SK-N-MC (cell line): Measurements from ENCODE around the gene HSH2D.

ENCODE experiments used
- DNase-seq: peaks from one replicate; pipeline ENCODE4 v3.0.0-alpha.2; 2011; ENCODE audit warnings: low read depth, low spot score
- H3K27ac ChIP-seq: fragments of 200-600 bp; sonication (generic); 2 replicates; pipeline ENCODE4 v1.5.1; 2016; ENCODE audit warnings: mixed run types
- H3K36me3 ChIP-seq: fragments of 200-600 bp; sonication (generic); 2 replicates; pipeline ENCODE4 v1.6.1; 2017; ENCODE audit warnings: antibody characterized with exemption, low read length, mixed read lengths; ENCODE audit not compliant: insufficient read depth
- H3K4me3 ChIP-seq: fragments of 200-600 bp; sonication (generic); 2 replicates; pipeline ENCODE4 v1.5.1; 2016
- H3K9ac ChIP-seq: fragments of 200-600 bp; sonication (generic); 2 replicates; pipeline ENCODE4 v1.8.0; 2017; ENCODE audit warnings: mixed run types, mixed read lengths; ENCODE audit not compliant: insufficient read length
- H3K9me3 ChIP-seq: fragments of 200-600 bp; sonication (generic); 2 replicates; pipeline ENCODE4 v1.6.1; 2017; ENCODE audit warnings: low read depth, mild to moderate bottlenecking, antibody characterized with exemption, low read length, moderate library complexity, mixed read lengths
- EZH2 ChIP-seq: fragments of 200-600 bp; sonication (generic); IDR thresholded peaks from one replicate; pipeline ENCODE4 v1.6.1; 2017; ENCODE audit warnings: antibody characterized with exemption
- FOXP2 ChIP-seq: optimal IDR thresholded peaks from 2 replicates; pipeline ENCODE3; 2011; ENCODE audit warnings: mild to moderate bottlenecking, moderate library complexity; ENCODE audit not compliant: insufficient read depth; ENCODE audit errors: extremely low read length, control extremely low read depth
- POLR2AphosphoS5 ChIP-seq: IDR thresholded peaks from 2 replicates; pipeline ENCODE4 v1.6.1; 2012; ENCODE audit warnings: mild to moderate bottlenecking, low read depth, low read length, borderline replicate concordance

The HSH2D gene

DNA sequence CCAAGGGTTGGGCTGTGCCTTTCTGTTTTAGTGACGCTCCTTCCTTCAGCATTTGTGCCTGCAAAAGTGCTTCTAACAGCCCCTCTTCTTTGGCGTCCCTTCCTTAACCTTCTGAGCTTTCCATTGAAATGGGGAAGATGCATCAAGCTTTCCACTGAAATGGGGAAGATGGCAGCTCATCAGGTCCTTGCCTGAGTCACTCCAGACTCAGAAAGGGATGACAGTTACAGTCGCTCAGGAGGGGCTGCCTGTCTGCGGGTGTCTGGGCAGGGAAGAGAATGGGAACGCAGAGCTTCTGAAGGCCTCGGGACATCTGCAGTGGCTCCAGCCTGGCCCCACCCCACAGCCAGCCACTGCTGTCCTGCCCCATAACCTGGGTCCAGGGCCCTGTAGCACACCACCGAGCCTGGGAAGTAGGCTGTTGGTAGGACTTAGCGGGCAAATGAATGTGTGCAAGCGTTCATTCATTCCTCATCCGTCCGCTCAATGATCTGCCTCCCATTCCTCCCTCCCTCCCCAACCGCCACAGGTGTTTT is 64.1 kb downstream of the HSH2D start:
- no peak for DNase-seq
- no peak overlapping the region for H3K9ac ChIP-seq
- H3K4me3 ChIP-seq: no peak overlapping the region
- no peak for TF ChIP-seq EZH2
- TF ChIP-seq POLR2AphosphoS5: no peak
- TF ChIP-seq FOXP2: no peak
- H3K9me3 ChIP-seq: no peaks in the 10 kb centered on the region
- no peak overlapping the region for H3K27ac ChIP-seq
- H3K36me3 ChIP-seq: peaks cover 38% of the 10 kb centered on the region
